ENCODE results near the gene ELOA.

- TF ChIP-seq EZH2phosphoT487 (IDR thresholded peaks at IDR 0.05; ENCODE audit: insufficient read depth, low read depth): no peak
- TF ChIP-seq EZH2 (IDR thresholded peaks at IDR 0.05; ENCODE audit: insufficient read depth, poor library complexity, severe bottlenecking): no peak
Observed at GRCh38 chr1:23805025-23805424, 61.8 kb downstream of the ELOA start.
